Subcutaneous adipose tissue (tissue), 4 donors: ENCODE data around the gene TMEM119. TPM values are rescaled to one million over a fixed set of nuclear protein-coding genes. Genes with fewer than 3 reads are reported as not detected.

Source experiments
- CTCF ChIP-seq: fragments of 450-650 bp; IDR thresholded peaks from one replicate; pipeline ENCODE4 v1.5.1; 2016; ENCODE audit warnings: low read depth, mild to moderate bottlenecking, control low read depth, antibody characterized with exemption, moderate library complexity
- total RNA-seq, 4 donors: library from RNA; depleted of rRNA; stranded (reverse); fragments of >200 nt; gene quantifications; one replicate each; pipeline ENCODE4 v1.1.0, GENCODE V29; 2016

The TMEM119 gene
- total RNA-seq, 4 donors from 2014 or later = 7.8 to 20.5 (median 12.1) TPM

- no peak for TF ChIP-seq CTCF
Measured at GRCh38 chr12:108589028-108589839, 8.7 kb downstream of the TMEM119 start.

- TF ChIP-seq CTCF = no peak
Measured at GRCh38 chr12:108587826-108588225, 10.1 kb downstream of the TMEM119 start.

GRCh38 chr12:108586306-108586705 is 11.6 kb downstream of the TMEM119 start:
- no peak for TF ChIP-seq CTCF

DNA sequence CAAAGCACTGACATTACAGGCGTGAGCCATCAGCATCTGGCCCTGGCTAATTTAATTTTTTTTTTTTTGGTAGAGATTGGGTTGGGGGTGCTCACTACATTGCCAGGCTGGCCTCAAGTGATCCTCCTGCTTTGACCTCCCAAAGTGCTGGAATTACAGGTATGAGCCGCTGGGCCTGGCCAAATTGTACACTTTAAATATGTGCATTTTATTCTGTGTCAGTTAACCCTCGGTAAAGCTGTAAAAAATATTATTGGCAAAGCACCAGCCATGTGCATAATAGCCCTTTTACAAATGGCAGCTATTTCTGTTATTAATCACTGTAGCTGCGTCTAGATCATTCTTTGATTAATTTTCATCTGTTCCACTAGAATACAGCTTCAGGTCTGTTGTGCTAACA is 12.0 kb downstream of the TMEM119 start:
- TF ChIP-seq CTCF = no peak

DNA sequence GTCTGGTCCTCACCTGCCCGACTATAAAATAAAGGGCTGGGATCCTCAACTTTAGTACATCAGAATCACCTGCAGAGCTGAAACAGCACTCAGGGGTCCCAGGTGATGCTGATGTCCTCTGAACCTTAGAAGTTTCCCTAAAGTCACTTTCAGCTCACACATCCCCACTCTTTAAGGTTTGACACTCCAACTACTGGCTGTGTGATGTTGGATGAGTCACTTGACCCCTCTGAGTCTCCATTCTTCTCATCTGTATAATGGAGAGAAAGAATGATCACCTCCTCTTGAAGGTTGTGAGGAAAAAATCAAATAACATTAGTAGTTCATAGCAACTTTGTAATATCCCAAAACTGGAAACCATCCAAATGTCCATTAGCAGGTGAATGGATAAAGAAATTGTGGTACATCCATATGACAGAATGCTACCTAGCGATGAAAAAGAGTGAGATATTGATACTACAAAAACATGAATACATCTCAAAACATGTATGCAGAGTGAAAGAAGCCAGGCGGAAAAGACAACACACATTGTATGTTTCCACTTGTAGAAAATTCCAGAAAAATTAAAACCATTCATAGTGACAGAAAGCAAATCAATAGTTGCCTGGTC is 13.3 kb downstream of the TMEM119 start:
- no peak for TF ChIP-seq CTCF

DNA sequence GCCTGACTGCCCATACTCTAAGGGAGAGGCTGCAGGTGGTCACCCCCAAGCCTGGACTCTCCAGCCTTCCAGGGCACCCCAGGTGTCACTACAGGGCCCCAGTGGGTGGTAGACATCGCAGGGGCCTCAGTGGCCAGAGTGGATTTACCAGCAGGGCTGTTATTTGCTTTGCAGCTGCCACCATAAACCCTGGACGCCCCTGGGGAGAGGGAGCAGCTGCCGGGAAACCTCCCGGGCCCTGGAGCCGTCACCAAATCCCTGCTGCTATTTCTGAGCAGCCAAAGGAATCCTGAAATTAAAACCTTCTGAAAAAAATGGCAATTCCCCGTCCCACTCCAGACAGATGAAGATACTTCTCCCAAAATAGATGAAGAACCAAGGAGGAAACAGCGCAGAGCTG is 13.9 kb downstream of the TMEM119 start:
- TF ChIP-seq CTCF = no peak

GRCh38 chr12:108582978-108583770 is 14.7 kb downstream of the TMEM119 start:
- no peak for TF ChIP-seq CTCF
